MM.1S (cell line): ENCODE data around the gene FGF14.

Experiments
- CTCF ChIP-seq: fragments of 300-600 bp; sonication (generic); IDR thresholded peaks from 2 replicates; pipeline ENCODE4 v1.5.1; 2016; ENCODE audit warnings: antibody characterized with exemption, low read length, mixed read lengths
- EZH2 ChIP-seq: fragments of 300-600 bp; sonication (generic); optimal IDR thresholded peaks from 2 replicates; pipeline ENCODE3; 2017; ENCODE audit warnings: low read depth, mild to moderate bottlenecking, antibody characterized with exemption, low read length, mixed read lengths
- EZH2phosphoT487 ChIP-seq: fragments of 300-600 bp; sonication (generic); IDR thresholded peaks from 2 replicates; pipeline ENCODE4 v1.6.1; 2018; ENCODE audit warnings: antibody characterized with exemption, low read length

GRCh38 chr13:101945435-101945834 is 456.4 kb downstream of the FGF14 start:
- TF ChIP-seq CTCF, result no peak
- no peak for TF ChIP-seq EZH2
- no peak for TF ChIP-seq EZH2phosphoT487
